Measurements from ENCODE around the gene MLN. TPM values are rescaled to one million over a fixed set of nuclear protein-coding genes. Genes with fewer than 3 reads are reported as not detected.

Gene MLN
- total RNA-seq, 1 experiment from 2014 or later = not detected

- Histone ChIP-seq H3K79me2 (ENCODE audit: insufficient read depth, low read length) (no peaks in the 10 kb centered on the region), H3K9ac (ENCODE audit: extremely low read depth, insufficient read length, low read length) (no peak overlapping the region), H2BK5ac (ENCODE audit: insufficient read length, low read length) (no peak overlapping the region), H3K23ac (ENCODE audit: insufficient read length, low read depth, low read length) (no peak overlapping the region), H2AK5ac (ENCODE audit: insufficient read length, low read length) (no peak overlapping the region), H3K23me2 (ENCODE audit: insufficient read length, low read depth, low read length, poor library complexity, severe bottlenecking) (no peaks in the 10 kb centered on the region), H4K20me1 (ENCODE audit: control insufficient read depth, insufficient read depth, insufficient read length) (no peaks in the 10 kb centered on the region), H4K91ac (ENCODE audit: insufficient read length, low read depth, low read length) (no peak overlapping the region), H3K14ac (ENCODE audit: insufficient read depth, low read length) (no peak overlapping the region; the same call in 1 of the 2 replicates), H3K18ac (ENCODE audit: insufficient read length, low read depth, low read length) (no peak overlapping the region), H3K27me3 (ENCODE audit: insufficient read depth, low read length) (no peaks in the 10 kb centered on the region), H3K9me3 (ENCODE audit: control insufficient read depth, low read depth, low read length) (no peaks in the 10 kb centered on the region), H2BK12ac (ENCODE audit: insufficient read length, low read depth, low read length) (no peak overlapping the region), H3K56ac (ENCODE audit: insufficient read length, low read depth, low read length) (no peak overlapping the region), H2AFZ (ENCODE audit: low read length) (no peak overlapping the region), H3K27ac (ENCODE audit: insufficient read length, low read depth, low read length) (no peak overlapping the region), H3T11ph (ENCODE audit: low read length) (no peak overlapping the region), H2BK120ac (ENCODE audit: low read depth, low read length, poor library complexity, severe bottlenecking) (no peak overlapping the region), H3K4me2 (ENCODE audit: insufficient read depth, insufficient read length, low read length) (no peak overlapping the region), H3K4me1 (ENCODE audit: insufficient read depth, low read length) (no peaks in the 10 kb centered on the region; the same call in 1 of the 2 replicates), H3K79me1 (ENCODE audit: insufficient read depth, low read depth, low read length, poor library complexity, severe bottlenecking) (no peaks in the 10 kb centered on the region), H3K4ac (ENCODE audit: low read depth, low read length) (no peak overlapping the region), H2BK20ac (ENCODE audit: low read depth, low read length, poor library complexity, severe bottlenecking) (no peak overlapping the region), H4K8ac (replicated peaks; ENCODE audit: insufficient read length, low read depth, low read length) (no peak overlapping the region), H4K5ac (ENCODE audit: insufficient read length, low read depth, low read length) (no peak overlapping the region), H2BK15ac (ENCODE audit: low read depth, low read length) (no peak overlapping the region)
- peak overlapping the region in 1 of 2 experiments; percentile 31; a peak in 1 of 5 replicates for H3K4me3 Mint-ChIP-seq
- DNase-seq = no peak
- peak overlapping the region in 1 of 3 experiments; percentile 16; a peak in 2 of 7 replicates for H3K27ac Mint-ChIP-seq
- TF ChIP-seq CTCF (conservative IDR thresholded peaks at IDR 0.05) = no peak
- no CpG with 5 or more reads among the region's 12 CpGs for WGBS (ENCODE audit: extremely low coverage, insufficient read length, low lambda C conversion rate)
- H3K36me3 Mint-ChIP-seq (ENCODE audit: insufficient read depth in 1 of 3, low read depth in 3 of 3) = peaks cover 7 to 19% (median 10%) of the 10 kb centered on the region in 3 experiments
- H3K27me3 Mint-ChIP-seq (ENCODE audit: low read depth) = peaks cover 13% of the 10 kb centered on the region
- peaks cover 17 to 18% of the 10 kb centered on the region in 2 experiments for H3K9me3 Mint-ChIP-seq
- peaks cover 29 to 32% of the 10 kb centered on the region in 2 experiments for H3K4me1 Mint-ChIP-seq
These were observed 34.3 kb upstream of the MLN start for GRCh38 chr6:33837971-33838665.

All from H9 (cell line).